OCI-LY1 (cell line): ENCODE measurements around the gene WNT9B.

ENCODE experiments used
- H2AFZ ChIP-seq: fragments of 200-600 bp; sonication (generic), shearing (Covaris generic); 2 replicates; pipeline ENCODE4 v1.6.0; 2014; ENCODE audit warnings: antibody characterized with exemption, mild to moderate bottlenecking, low read length
- H3F3A ChIP-seq: fragments of 200-600 bp; sonication (generic), shearing (Covaris generic); 2 replicates; pipeline ENCODE4 v1.6.0; 2014; ENCODE audit warnings: mild to moderate bottlenecking, antibody characterized with exemption, low read length, moderate library complexity; ENCODE audit not compliant: insufficient read depth
- H3K27ac ChIP-seq: fragments of 200-600 bp; sonication (generic); 2 replicates; pipeline ENCODE4 v1.5.1; 2014; ENCODE audit warnings: low read length, mixed run types, mild to moderate bottlenecking, low read depth; ENCODE audit not compliant: poor library complexity, severe bottlenecking
- H3K27me3 ChIP-seq: fragments of 200-600 bp; sonication (generic); 2 replicates; pipeline ENCODE4 v1.6.0; 2014; ENCODE audit warnings: antibody characterized with exemption, mild to moderate bottlenecking, low read length, moderate library complexity; ENCODE audit not compliant: insufficient read depth
- H3K36me3 ChIP-seq: fragments of 200-600 bp; sonication (generic); 2 replicates; pipeline ENCODE4 v1.6.1; 2014; ENCODE audit warnings: mild to moderate bottlenecking, antibody characterized with exemption, low read length, moderate library complexity, mixed read lengths; ENCODE audit not compliant: insufficient read depth
- H3K4me1 ChIP-seq: fragments of 200-600 bp; sonication (generic); 2 replicates; pipeline ENCODE4 v1.5.1; 2014; ENCODE audit warnings: mild to moderate bottlenecking, low read length, moderate library complexity; ENCODE audit not compliant: insufficient read depth, severe bottlenecking
- H3K4me2 ChIP-seq: fragments of 200-600 bp; sonication (generic), shearing (Covaris generic); 2 replicates; pipeline ENCODE4 v1.6.1; 2014; ENCODE audit warnings: low read length
- H3K4me3 ChIP-seq: fragments of 200-600 bp; sonication (generic); 2 replicates; pipeline ENCODE4 v1.5.1; 2014; ENCODE audit warnings: low read length, low read depth, mild to moderate bottlenecking, mixed read lengths; ENCODE audit not compliant: poor library complexity, severe bottlenecking
- H3K79me2 ChIP-seq: fragments of 200-600 bp; shearing (Covaris generic); 2 replicates; pipeline ENCODE4 v1.6.1; 2016; ENCODE audit warnings: mixed run types, low read length, mixed read lengths; ENCODE audit not compliant: insufficient read depth
- H3K9ac ChIP-seq: fragments of 200-600 bp; sonication (generic), shearing (Covaris generic); 2 replicates; pipeline ENCODE4 v1.6.1; 2014; ENCODE audit warnings: mild to moderate bottlenecking, low read length, mixed read lengths
- H3K9me2 ChIP-seq: fragments of 200-600 bp; sonication (generic), shearing (Covaris generic); 2 replicates; pipeline ENCODE4 v1.6.1; 2014; ENCODE audit warnings: low read depth, mild to moderate bottlenecking, low read length, mixed read lengths
- H3K9me3 ChIP-seq: fragments of 200-600 bp; shearing (Covaris generic); 2 replicates; pipeline ENCODE4 v1.6.1; 2014; ENCODE audit warnings: low read length, mixed read lengths
- H4K20me1 ChIP-seq: fragments of 200-600 bp; sonication (generic), shearing (Covaris generic); 2 replicates; pipeline ENCODE4 v1.6.0; 2016; ENCODE audit warnings: mild to moderate bottlenecking, low read length; ENCODE audit not compliant: insufficient read depth
- CTCF ChIP-seq: fragments of 200-600 bp; sonication (generic), shearing (Covaris generic); IDR thresholded peaks from 2 replicates; pipeline ENCODE4 v1.5.1; 2017; ENCODE audit warnings: mild to moderate bottlenecking, antibody characterized with exemption, low read length, moderate library complexity, mixed read lengths
- EZH2 ChIP-seq: fragments of 200-600 bp; sonication (generic), shearing (Covaris generic); IDR thresholded peaks from 2 replicates; pipeline ENCODE4 v1.8.0; 2017; ENCODE audit warnings: borderline replicate concordance, mixed run types, mild to moderate bottlenecking, antibody characterized with exemption, low read length, moderate library complexity, mixed read lengths

The WNT9B gene

DNA sequence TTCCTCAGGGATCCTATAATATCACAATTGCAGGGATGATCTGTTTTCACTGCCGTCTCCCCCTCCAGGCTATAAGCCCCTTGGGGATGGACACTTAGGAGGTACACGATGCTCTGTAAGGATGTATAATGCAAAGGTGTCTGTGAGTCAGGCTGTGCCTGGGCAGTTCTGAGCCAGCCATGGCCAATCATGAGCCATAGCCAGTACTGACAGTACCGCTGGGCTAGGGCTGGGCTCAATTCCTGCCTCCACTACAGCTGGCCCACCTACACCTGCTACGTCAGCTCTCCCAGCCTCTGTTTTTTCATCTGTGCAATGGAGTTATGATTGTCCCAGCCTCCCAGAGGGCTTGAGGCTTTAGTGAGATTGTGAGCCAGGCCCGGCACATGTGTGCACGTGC lies 2.8 kb upstream of the WNT9B start:
- peaks cover under 1% of the 10 kb centered on the region; the same call in 1 of the 2 replicates for H3K9me3 ChIP-seq
- no peaks in the 10 kb centered on the region for H3K79me2 ChIP-seq
- no peak overlapping the region for H2AFZ ChIP-seq
- no peak for TF ChIP-seq EZH2
- TF ChIP-seq CTCF, result no peak
- H3K9ac ChIP-seq, result no peak overlapping the region
- H3K4me1 ChIP-seq, result no peaks in the 10 kb centered on the region
- no peak overlapping the region for H3K27ac ChIP-seq
- 0 out of 2 replicates have a peak, but pooled peaks cover 4% of the 10 kb centered on the region for H3K27me3 ChIP-seq
- H3K4me2 ChIP-seq, result no peak overlapping the region
- no peaks in the 10 kb centered on the region for H4K20me1 ChIP-seq
- H3K4me3 ChIP-seq, result no peak overlapping the region
- H3K36me3 ChIP-seq, result no peaks in the 10 kb centered on the region
- H3K9me2 ChIP-seq, result no peaks in the 10 kb centered on the region
- H3F3A ChIP-seq, result no peaks in the 10 kb centered on the region

DNA sequence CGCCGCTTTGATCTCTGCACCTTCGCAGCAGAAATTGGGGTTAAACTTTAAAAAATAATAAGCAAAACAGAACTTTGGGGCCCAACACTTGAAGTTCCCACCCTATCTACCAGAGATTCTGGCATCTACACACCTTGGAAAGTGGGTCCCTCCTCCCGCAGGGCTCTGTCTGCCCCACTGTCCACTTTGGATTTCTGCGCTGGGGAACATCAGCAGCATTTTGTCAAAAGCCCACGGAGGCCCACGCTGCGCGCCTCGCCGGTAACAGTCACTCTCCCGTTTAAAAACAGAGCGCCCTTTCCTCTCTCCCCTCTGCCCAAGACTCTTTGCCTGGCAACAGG lies 725 bp upstream of the WNT9B start:
- H3K4me2 ChIP-seq, result no peak overlapping the region
- H3K27ac ChIP-seq, result no peak overlapping the region
- H2AFZ ChIP-seq, result no peak overlapping the region
- H3K9ac ChIP-seq, result no peak overlapping the region
- 0 out of 2 replicates have a peak, but pooled peaks cover 4% of the 10 kb centered on the region for H3K27me3 ChIP-seq
- TF ChIP-seq CTCF, result no peak
- no peak for TF ChIP-seq EZH2
- H3K36me3 ChIP-seq, result no peaks in the 10 kb centered on the region
- H3K9me3 ChIP-seq, result no peaks in the 10 kb centered on the region
- H3K4me3 ChIP-seq, result no peak overlapping the region
- H3K79me2 ChIP-seq, result no peaks in the 10 kb centered on the region
- no peaks in the 10 kb centered on the region for H4K20me1 ChIP-seq
- H3F3A ChIP-seq, result no peaks in the 10 kb centered on the region
- H3K4me1 ChIP-seq, result no peaks in the 10 kb centered on the region
- no peaks in the 10 kb centered on the region for H3K9me2 ChIP-seq

- Histone ChIP-seq H3K9me3 (no peaks in the 10 kb centered on the region), H2AFZ (no peak overlapping the region), H3K4me1 (no peaks in the 10 kb centered on the region), H3K79me2 (no peaks in the 10 kb centered on the region), H3K36me3 (no peaks in the 10 kb centered on the region), H3K27ac (no peak overlapping the region), H3K4me2 (no peak overlapping the region), H3K9ac (no peak overlapping the region), H4K20me1 (no peaks in the 10 kb centered on the region), H3F3A (no peaks in the 10 kb centered on the region), H3K4me3 (no peak overlapping the region), H3K9me2 (no peaks in the 10 kb centered on the region), H3K27me3 (no peaks in the 10 kb centered on the region)
- TF ChIP-seq EZH2, result no peak
- TF ChIP-seq CTCF, result no peak
Observed at GRCh38 chr17:46853896-46854444, 2.6 kb downstream of the WNT9B start.
